Fibroblast of skin of left biceps (primary cell): Measurements from ENCODE around the gene TBX5.

ENCODE experiments used
- DNase-seq, 2 experiments: peaks; one replicate each; pipeline ENCODE4 v3.0.0-alpha.2; 2013; ENCODE audit warnings: low read depth in 2 of 2

TBX5 gene

DNA sequence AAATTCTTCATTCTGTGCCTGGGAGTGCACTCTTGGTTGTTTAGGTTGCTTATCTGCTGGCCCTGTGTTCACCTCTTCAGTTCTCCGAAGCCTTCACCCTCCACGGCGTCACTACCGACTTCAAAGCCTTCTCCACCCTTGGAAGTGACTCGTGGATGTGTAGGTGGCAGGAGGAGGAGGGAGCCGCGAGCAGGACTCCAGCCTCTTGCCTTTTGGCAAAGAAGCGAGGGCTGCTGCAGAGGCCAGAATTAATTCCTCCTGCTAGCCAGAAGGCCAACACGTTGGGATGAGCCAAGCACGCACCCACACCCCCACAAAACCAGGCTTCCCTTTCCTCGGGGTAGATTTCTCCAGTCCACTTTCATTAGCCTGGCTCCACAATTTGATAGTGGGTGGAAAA is 86.5 kb downstream of the TBX5 start:
- DNase-seq: no peak

- no peak for DNase-seq
Measured at GRCh38 chr12:114318984-114319383, 87.0 kb downstream of the TBX5 start.

DNA sequence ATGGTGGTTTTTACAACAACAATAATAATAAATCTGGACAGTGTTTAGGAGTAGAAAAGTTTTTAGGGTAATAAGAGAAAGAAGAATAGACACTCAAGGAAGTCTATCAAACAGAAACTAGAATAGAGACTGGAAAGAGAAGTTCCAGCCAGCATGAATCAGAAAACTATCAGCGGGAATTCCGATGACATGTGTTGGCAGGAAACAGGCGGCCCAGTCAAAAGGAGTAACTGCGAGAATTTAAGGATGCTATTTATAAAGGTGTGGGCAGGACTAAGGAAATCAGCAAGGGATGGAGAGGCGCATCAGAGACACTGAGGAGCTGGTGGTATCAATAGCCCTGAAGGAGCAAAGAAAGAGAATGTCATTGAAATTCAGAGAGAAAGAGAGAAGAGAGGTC is 89.9 kb downstream of the TBX5 start:
- peak in 1 of 2 experiments; percentile 46 for DNase-seq

DNA sequence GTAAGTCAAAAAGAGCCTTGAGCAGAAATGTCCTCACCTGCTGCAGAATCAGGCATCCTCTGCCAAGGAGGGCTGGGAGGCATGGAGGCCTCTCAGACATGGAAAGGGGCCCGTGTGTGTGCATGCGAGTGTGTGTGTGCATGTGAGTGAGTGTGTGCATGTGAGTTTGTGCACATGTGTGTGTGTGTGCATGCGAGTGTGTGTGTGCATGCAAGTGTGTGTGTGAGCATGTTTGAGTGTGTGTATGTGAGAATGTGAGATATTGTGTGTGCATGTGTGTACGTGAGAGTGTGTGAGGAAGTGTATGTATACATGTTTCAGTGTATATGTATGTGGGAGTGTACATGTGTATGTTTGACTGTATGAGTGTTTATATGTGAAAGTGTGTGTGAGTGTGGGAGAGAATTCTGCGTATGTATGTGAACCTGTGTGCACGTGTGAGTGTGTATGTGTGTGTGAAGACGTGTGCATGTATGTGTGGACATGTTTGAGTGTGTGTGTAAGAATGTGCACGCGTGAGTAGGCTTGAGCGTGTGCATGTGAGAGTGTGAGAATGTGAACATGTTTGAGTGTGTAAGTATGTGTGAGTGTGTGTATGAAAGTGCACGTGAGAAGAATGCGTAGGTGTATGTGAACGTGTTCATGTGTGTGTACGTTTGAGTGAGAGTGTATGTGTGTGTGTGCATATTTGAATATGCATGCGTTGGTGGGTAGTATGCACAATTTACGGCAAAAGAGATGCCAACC is 90.8 kb downstream of the TBX5 start:
- no peak for DNase-seq

DNA sequence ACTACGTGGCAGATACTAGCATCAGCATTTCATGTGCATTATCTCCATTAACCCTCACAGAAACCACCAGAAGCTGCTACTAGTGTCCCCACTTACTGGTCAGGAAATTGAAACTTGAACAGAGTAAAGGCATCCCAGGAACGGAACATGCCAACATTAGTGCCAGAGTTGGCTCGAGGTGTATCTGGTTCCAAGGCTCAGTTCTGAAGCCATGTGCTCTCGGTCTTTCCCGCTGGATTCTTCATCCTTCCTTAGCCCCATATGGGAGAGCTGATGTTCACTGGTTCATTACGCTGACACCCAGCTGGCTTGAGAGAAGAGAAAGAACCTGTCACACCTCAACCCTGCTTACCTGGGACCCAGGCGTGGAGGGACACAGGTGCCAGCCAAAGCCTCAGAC is 91.5 kb downstream of the TBX5 start:
- DNase-seq: no peak

GRCh38 chr12:114313910-114314309 is 92.0 kb downstream of the TBX5 start:
- no peak for DNase-seq

- DNase-seq: no peak
Measured at GRCh38 chr12:114311974-114312373, 94.0 kb downstream of the TBX5 start.

DNA sequence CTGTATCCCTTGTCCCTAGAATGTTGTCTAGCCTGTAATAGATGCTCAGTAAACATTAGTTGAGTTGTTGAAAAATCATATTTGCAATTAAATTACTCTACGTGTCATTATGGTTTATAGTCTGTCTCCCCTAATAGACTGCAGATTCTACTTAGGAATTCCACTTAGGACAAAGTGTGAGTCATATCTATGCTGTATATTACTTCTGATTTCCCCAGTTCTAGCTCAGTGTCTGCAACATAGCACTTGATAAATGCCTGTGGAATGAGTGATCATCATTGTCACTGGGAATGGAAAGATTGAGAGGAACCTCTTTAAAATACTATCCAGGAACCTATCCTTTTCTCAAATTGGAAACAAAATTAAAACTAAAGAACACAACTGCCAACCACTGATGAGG is 99.3 kb downstream of the TBX5 start:
- DNase-seq: peak; percentile 73 to 78

GRCh38 chr12:114305446-114305845 is 100.5 kb downstream of the TBX5 start:
- DNase-seq: no peak
